Limb (tissue), 2 donors: ENCODE data around the gene TBX15.
A peak's percentile ranks its signal among the peaks of the same experiment; 100 is the strongest.
"Not testable (repeated sequence)": the region's sequence is repeated elsewhere in the genome, so short reads cannot be mapped to it uniquely, and the experiment has no call there.

Experiments used
- DNase-seq, 2 donors: peaks; one replicate each; pipeline ENCODE4 v3.0.0-alpha.2; 2016; ENCODE audit errors: extremely low spot score in 2 of 2

The TBX15 gene

DNA sequence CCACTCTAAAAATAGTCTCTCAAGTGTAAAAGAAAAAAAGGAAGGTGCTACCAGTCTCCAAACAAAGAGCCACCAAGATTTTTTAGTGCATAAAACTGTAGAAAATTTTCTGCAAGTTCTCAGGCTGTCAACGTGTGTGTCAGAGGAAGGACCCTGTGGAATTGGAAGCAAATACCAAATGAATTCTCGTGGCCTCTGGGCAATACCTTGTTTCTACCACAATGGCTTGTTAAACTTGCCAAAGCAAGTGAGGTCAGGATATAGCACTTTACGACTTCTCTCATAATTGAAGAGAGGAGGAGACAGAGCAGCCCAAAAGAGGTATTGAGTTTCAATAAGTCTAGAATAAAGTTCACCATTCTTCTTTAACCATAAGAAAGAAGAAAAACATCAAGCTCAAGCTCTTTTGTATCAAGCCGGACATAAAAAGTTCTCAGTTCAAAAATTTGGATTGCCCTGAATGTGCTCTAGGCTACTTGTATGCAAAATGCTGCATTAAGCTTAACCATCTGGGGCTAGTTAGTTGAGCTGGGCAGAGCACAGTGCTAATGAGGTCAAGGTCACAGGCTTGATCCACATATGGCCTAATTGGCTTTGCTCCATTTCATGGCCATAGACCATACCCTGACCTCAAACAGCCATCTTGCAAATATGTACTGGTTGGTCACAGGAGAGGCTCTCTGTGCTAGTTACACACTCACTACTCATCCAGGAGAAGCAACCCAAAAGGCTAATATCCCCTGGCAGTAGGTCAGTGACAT is 60.5 kb downstream of the TBX15 start:
- DNase-seq, result no peak

- DNase-seq, result no peak
Measured at GRCh38 chr1:118926261-118926660, 61.9 kb downstream of the TBX15 start.

DNA sequence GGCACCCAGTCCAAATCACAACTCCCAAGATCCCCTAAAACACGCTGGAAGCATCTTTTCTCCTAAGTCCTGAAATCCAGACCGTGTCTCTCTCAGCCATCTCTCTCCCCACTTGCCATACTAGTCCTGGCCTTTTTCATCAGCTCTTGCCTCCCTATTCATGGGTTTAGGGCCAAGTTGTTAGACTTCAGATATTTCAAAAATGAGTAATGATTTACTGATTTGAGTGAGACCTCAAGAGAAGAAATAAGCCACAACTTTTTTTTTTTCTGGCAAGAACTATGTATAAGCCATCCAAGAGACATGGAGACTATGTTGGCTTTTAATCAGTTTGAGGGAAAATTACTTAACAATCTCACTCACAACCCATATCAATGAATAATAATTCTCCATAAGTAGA is 62.5 kb downstream of the TBX15 start:
- DNase-seq, result no peak

DNA sequence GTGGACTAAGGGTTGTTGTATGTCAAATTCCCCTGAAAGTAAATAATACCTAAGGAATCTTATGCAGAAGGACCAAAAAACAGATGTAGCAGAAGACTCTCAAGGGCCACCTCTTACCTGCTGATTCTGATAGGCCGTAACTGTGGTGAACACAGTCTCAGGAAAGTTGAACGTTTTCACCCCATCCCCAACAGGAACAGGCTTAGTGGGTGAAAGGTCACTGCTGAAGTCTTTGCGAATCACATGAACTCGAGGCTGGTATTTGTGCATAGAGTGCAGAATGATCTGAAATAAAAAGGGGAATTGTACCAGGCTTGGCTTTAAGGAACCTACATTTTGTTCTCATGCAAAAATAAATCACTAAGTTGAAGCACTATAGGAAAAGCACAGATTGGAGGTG is 64.8 kb downstream of the TBX15 start:
- DNase-seq, result no peak

DNA sequence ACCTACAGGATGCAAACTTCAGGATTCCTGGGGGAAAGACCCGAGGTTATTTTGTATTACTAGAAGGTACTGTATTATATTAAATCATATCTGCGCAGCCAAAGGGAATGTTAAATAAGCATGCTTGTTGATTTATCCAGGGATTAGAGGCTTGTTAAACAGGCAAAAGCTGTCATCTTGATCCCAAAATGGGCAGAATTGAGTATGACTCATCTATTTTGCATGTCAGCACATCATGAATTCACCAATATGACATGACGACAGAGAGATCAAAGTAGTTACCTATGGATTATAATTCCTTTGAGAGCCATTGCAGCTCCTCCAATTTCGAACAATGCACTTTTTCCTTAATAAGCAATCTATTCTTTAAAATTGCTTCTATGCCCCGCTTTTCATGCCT is 66.1 kb downstream of the TBX15 start:
- no peak for DNase-seq

DNA sequence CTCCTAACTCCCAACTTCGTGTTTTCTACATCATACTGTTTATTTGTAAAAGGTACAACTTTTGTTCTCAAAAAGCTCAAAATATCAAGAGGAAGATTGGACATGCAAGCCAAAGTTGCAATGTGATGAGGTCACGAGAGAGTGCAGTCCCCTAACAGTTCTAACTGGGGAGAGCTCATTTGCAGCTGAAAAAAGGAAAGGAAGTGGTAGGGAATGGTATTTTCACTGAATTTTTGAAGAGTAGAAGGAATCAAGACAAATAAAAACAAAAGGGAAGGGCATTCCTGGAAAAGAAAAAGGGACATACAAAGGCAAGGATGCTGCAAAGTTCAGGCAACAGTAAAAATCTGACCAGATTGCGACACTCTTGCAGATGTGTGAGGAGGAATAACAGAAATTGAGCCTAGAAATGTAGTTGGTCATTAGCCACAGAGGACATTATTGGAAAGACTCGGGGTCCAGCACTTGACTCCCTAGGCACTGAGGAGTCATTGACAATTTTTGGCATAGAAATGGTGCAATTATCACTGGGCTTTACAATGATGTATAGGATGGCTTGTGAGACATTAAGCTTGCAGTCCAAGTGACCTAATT is 67.9 kb downstream of the TBX15 start:
- DNase-seq, result no peak

GRCh38 chr1:118918940-118919259 is 69.2 kb downstream of the TBX15 start:
- DNase-seq, result peak in 1 of 2 donors; percentile 15

- DNase-seq, result no peak
Measured at GRCh38 chr1:118918230-118918939, 69.8 kb downstream of the TBX15 start.

DNA sequence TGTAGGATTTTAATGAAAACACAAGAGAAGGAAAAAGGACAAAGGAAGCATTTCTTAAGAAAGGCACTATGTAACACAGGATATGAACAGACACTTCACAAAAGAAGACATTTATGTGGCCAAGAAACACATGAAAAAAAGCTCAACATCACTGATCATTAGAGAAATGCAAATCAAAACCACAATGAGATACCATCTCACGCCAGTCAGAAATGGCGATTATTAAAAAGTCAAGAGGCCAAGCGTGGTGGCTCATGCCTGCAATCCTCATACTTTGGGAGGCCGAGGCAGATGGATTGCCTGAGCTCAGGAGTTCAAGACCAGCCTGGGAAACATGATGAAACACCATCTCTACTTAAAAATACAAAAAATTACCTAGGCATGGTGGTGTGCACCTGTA is 71.8 kb downstream of the TBX15 start:
- DNase-seq, result not testable (repeated sequence)

GRCh38 chr1:118914379-118915161 is 73.6 kb downstream of the TBX15 start:
- DNase-seq, result no peak

DNA sequence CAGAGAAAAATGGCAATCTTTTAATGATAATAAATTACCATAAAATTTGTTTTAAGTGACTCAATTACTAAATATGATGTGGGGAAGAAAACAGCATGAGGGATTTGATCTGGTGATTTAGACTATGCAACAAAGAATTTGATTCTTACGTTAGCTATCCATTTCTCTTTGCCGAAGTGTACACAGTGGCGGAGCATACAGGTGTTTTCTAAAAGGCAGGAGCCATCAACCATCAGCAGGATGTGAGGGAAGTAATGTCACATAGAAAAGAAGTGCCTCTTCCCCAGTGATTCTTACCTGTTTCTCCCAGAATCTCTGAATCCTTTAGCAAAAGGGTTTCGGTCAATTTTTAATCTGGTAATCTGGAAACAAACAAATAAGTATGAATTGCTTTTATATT is 74.3 kb downstream of the TBX15 start:
- no peak for DNase-seq

- DNase-seq, result no peak
Measured at GRCh38 chr1:118912574-118912973, 75.6 kb downstream of the TBX15 start.

DNA sequence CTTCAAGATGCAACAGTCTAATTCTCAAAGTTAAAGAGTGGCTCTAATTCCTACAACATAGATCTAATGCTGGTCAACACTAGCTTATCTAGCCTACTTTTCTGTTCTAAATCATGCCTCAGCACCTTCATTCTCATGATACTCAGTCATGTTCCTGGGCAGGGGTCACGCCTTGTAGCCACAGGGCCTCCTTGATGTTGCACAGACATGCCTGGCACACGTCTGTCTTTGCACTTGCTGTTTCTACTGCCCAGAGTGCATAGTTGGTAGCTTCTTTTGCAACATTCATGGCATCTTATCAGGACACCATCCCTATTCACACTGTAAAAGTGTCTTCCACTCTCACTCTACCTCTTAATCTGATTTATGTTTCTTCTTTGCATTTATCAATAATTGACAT is 76.6 kb downstream of the TBX15 start:
- no peak for DNase-seq

DNA sequence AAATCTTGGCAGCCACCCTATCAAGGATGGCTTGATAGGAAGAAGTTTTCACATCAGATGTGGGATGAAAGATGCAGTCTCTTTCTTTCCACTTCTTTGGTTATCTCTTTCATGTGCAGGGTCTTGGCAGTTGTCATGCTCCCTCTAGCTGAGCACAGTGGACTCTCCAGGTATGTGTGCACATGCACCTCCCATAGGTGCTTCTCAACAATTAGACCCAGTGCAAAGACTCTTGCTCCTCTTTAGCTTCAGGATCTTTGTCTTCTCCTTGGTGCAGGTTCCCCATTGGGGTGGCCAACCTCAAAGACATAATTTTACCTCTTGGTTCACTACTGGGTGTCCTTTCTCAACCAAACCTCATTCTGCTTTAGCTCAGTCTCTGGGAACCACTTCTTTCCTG is 80.7 kb downstream of the TBX15 start:
- DNase-seq, result no peak

- DNase-seq, result no peak
Measured at GRCh38 chr1:118905671-118906070, 82.5 kb downstream of the TBX15 start.

DNA sequence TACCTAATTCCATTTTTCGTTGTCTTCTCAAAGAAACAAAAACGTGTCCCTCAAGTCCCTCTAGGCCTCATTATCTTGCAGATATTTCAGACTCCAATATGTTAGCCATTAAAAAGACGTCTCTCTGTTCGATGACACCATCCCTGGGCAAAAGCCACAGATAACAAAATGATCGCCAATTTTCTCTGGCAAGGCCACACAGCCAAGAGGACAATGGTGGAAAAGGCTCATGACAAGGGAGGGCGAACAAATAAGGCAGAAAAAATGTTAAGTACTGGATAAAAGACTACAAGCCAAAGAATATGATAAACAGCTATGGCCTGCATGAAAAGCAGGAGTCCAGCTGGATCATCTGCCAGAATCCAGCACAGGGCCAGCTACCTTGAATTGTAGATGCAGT is 82.9 kb downstream of the TBX15 start:
- no peak for DNase-seq

GRCh38 chr1:118902711-118903191 is 85.4 kb downstream of the TBX15 start:
- DNase-seq, result no peak

DNA sequence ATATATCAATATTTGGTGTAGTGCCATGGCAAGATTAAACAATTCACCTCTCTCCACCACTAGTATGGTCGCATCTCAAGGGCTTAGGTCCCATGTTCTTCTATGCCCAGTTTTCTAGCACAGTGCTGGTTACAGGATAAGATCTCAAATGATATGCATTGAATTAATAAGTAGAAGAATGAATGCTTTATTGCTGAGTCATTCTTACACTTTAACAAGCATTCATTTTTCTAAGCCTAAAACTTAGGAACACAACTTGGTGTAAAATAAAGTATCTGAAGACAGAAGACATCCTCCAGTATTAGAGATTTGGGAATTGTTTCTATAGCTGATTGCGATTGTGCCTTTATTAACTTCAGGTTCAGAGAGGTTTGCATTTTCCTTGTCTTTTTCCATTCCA is 85.8 kb downstream of the TBX15 start:
- DNase-seq, result no peak

DNA sequence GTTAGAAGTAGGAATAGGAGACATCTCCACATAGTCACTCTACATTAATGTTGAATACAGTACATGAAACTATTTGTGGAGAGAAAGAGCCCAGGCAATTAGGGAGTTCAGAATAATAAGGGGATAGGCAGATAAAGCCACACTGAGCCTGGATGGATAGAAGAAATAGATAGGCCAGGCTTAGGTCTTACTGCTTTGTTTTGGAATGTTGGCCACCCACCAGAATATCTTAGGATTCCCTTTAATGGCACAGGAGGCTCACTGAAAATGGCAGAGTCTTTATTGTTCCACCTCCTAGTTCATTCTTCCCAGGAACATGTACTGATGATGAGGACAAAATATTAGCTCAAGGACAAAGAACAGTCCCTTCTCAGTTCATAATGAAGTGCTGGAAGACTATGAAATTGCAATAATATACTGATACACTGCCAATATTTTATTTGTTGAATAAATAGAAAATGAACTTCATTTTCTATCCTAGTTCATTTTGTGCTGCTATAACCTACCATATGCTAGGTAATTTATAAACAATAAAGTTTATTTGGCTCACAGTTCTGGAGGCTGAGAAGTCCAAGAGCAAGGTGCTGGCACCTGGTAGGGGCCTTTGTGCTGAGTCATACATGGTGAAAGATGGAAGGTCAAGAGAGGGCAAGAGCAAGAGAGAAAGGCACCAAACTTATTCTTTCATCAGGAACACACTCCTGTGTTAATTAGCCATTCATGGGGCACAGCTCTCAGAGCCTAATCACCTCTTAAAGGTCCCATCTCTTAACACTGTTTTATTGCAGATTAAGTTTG is 87.3 kb downstream of the TBX15 start:
- no peak for DNase-seq

DNA sequence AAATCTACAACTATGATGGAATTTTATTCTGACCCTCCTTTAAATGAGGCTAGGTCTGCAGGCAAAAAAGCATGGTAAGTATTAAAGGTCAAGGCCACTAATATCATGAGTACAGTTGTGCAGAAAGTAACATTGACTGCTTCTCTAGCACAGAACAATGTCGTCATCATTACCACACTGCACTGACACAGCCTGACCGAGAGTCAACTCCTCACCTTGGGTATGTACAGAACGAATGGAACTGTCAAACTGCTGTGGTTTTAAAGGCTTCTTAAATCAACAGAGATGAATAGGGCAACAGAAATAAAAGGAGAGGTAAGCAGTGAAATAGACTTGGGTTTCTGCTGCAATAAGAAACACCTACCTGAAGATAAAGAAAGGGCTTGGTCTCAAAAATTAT is 88.8 kb downstream of the TBX15 start:
- no peak for DNase-seq

DNA sequence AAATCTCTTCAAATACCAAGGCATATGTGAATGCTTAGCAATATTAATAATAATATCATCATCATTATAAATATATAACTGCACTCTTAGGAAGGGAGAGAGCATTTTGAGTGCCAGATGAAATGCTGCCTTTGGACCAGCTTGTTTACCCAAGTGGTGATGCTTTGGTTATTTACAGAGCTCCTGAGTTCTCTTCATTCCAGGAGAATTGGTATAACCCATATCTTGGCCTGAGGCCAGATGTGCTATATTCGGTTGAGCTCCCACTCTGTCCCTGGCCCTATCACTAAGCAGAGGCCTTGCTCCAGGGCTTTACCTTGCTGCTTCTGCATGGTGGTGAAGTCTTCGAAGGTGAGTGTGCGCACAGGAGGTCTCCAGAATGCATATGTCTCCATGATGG is 89.4 kb downstream of the TBX15 start:
- no peak for DNase-seq
